SK-N-SH (cell line): ENCODE measurements around the gene MAP6.

Experiments used
- EP300 ChIP-seq, 2 experiments: IDR thresholded peaks; 2 replicates each; pipeline versions ENCODE4 v1.4.0 to v1.6.1; 2012; ENCODE audit warnings: borderline replicate concordance in 1 of 2, low read depth in 1 of 2, low read length in 1 of 2
- JUND ChIP-seq: IDR thresholded peaks from 2 replicates; pipeline ENCODE4 v1.4.0; 2012
- POLR2AphosphoS5 ChIP-seq: IDR thresholded peaks from 2 replicates; pipeline ENCODE4 v1.6.1; 2012; ENCODE audit warnings: low read depth, low read length
- TAF1 ChIP-seq: IDR thresholded peaks from 2 replicates; pipeline ENCODE4 v1.6.1; 2012; ENCODE audit warnings: low read depth, mild to moderate bottlenecking, low read length, moderate library complexity, borderline replicate concordance
- TCF12 ChIP-seq: IDR thresholded peaks from 2 replicates; pipeline ENCODE4 v1.4.0; 2012
- TF ChIP-seq, protein P1 (sequence below): fragments of 200-600 bp; sonication (generic); IDR thresholded peaks from 2 replicates; pipeline ENCODE4 v1.6.1; 2017; ENCODE audit warnings: antibody characterized with exemption, mild to moderate bottlenecking, moderate library complexity

DNA sequence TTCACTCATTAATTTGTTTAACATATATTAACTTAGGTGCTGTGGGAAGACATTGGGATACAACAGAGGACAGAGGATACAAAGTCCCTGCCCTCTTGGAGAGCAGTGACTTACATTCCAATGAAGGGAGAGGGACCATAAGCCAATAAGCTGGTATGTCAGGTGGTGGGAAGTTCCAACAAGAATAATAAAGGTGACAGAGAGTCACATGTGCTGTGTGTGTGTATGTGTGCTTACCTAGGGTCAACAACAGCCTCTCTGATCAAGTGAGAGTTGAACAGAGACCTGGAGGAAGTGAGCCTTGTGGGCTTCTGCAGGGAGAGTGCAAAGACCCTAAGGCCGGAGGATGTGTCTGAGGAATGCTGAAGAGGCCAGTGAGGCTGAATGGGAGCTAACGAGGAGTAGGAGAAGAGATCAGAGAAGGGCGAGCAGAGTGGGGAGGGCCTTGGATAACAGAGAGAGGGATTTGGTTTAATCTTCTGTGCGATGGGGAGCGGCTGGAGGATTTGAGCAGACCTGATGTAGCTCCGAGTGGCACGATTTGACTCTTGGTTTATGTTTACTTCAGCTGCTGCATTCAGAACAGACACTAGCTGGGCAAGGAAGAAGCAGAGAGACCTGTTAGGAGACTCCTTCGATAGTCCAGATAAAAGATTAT lies 35.3 kb downstream of the MAP6 start:
- no peak for TF ChIP-seq TCF12
- no peak for TF ChIP-seq POLR2AphosphoS5
- TF ChIP-seq, protein P1, sequence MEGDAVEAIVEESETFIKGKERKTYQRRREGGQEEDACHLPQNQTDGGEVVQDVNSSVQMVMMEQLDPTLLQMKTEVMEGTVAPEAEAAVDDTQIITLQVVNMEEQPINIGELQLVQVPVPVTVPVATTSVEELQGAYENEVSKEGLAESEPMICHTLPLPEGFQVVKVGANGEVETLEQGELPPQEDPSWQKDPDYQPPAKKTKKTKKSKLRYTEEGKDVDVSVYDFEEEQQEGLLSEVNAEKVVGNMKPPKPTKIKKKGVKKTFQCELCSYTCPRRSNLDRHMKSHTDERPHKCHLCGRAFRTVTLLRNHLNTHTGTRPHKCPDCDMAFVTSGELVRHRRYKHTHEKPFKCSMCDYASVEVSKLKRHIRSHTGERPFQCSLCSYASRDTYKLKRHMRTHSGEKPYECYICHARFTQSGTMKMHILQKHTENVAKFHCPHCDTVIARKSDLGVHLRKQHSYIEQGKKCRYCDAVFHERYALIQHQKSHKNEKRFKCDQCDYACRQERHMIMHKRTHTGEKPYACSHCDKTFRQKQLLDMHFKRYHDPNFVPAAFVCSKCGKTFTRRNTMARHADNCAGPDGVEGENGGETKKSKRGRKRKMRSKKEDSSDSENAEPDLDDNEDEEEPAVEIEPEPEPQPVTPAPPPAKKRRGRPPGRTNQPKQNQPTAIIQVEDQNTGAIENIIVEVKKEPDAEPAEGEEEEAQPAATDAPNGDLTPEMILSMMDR: no peak
- TF ChIP-seq TAF1: no peak
- TF ChIP-seq EP300 (IDR thresholded peaks at IDR 0.05; ENCODE audit: borderline replicate concordance in 1 of 2, low read depth in 1 of 2, low read length in 1 of 2): no peak
- no peak for TF ChIP-seq JUND
